ENCODE data around the gene BIN1.

BIN1 gene

DNA sequence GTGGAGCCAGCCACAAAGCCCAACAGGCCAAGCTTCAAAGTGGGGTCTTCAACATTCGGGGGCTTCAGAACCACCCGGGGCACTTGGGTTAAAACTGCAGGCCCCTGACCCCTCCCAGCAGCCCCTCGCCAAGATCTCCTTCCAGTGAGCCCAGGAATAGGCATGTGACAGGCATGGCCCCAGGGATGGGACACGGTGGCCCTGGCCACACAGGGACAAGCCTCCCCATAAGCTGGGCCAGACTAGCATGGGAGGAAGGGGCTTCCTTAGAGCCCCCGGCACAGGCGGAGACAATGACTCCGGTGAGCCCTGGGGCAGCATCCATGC is 52.4 kb downstream of the BIN1 start:
- Mint-ChIP-seq H3K4me3 (no peak overlapping the region), H3K9me3 (no peaks in the 10 kb centered on the region), H3K4me1 (peaks cover 11% of the 10 kb centered on the region), H3K27me3 (no peaks in the 10 kb centered on the region), H3K27ac (peak overlapping the region; percentile 65), H3K36me3 (peaks cover 23% of the 10 kb centered on the region)
- DNase-seq (ENCODE audit: low spot score in 2 of 2): no peak
- ATAC-seq (ENCODE audit: low read depth): no peak

- peaks cover 23% of the 10 kb centered on the region for H3K36me3 Mint-ChIP-seq
- H3K4me1 Mint-ChIP-seq: peaks cover 11% of the 10 kb centered on the region
- H3K27ac Mint-ChIP-seq: peak overlapping the region; percentile 65
- DNase-seq (ENCODE audit: low spot score in 2 of 2) (no peak), ATAC-seq (ENCODE audit: low read depth) (no peak)
- no peaks in the 10 kb centered on the region for H3K27me3 Mint-ChIP-seq
- no peak overlapping the region for H3K4me3 Mint-ChIP-seq
- H3K9me3 Mint-ChIP-seq: no peaks in the 10 kb centered on the region
These were observed 53.0 kb downstream of the BIN1 start for GRCh38 chr2:127053731-127054603.

GRCh38 chr2:127052771-127053691 is 53.9 kb downstream of the BIN1 start:
- no peaks in the 10 kb centered on the region for H3K27me3 Mint-ChIP-seq
- peak overlapping the region; percentile 45 for H3K27ac Mint-ChIP-seq
- DNase-seq (ENCODE audit: low spot score in 2 of 2) (no peak), ATAC-seq (ENCODE audit: low read depth) (no peak)
- no peak overlapping the region for H3K4me3 Mint-ChIP-seq
- H3K4me1 Mint-ChIP-seq: peaks cover 11% of the 10 kb centered on the region
- H3K9me3 Mint-ChIP-seq: no peaks in the 10 kb centered on the region
- H3K36me3 Mint-ChIP-seq: peaks cover 23% of the 10 kb centered on the region

DNA sequence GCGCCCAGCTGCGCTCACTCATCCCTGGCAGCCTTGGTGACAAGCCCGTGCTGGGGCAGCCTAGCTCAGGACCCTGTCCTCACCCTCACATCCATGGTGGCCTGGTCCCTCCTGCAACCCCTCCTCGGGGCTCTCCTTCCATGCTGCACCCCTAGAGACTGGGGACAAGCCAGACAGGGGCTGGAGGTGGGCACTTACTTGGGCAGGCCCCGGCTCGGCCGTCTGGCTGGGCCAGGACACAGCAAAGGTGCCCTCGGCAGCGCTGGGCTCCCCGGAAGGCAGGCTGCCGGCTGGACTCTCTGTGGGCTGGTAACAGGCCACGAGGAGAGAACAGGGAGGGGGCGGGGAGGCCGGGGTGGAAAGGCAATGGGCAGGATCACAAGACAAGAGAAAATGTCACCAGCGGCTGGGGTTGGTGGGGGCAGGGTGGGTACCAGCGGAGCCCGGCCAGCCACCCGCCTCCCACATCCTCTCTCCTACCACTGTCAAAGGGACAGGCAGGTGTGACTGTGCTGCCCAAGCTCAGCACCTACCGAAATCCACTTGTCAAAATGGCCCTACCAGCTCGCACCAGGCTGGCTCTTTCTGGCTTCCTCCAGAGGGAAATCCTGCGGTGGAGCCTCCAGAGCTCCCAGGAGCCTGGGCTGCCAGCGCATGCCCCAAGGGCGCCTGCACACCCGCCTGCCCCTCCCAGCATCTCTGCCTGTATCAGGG is 54.7 kb downstream of the BIN1 start:
- no peaks in the 10 kb centered on the region for H3K9me3 Mint-ChIP-seq
- ATAC-seq (ENCODE audit: low read depth) (no peak), DNase-seq (ENCODE audit: low spot score in 2 of 2) (no peak)
- H3K36me3 Mint-ChIP-seq: peaks cover 24% of the 10 kb centered on the region
- H3K4me3 Mint-ChIP-seq: no peak overlapping the region
- no peak overlapping the region for H3K27ac Mint-ChIP-seq
- peaks cover 10% of the 10 kb centered on the region for H3K4me1 Mint-ChIP-seq
- H3K27me3 Mint-ChIP-seq: no peaks in the 10 kb centered on the region

DNA sequence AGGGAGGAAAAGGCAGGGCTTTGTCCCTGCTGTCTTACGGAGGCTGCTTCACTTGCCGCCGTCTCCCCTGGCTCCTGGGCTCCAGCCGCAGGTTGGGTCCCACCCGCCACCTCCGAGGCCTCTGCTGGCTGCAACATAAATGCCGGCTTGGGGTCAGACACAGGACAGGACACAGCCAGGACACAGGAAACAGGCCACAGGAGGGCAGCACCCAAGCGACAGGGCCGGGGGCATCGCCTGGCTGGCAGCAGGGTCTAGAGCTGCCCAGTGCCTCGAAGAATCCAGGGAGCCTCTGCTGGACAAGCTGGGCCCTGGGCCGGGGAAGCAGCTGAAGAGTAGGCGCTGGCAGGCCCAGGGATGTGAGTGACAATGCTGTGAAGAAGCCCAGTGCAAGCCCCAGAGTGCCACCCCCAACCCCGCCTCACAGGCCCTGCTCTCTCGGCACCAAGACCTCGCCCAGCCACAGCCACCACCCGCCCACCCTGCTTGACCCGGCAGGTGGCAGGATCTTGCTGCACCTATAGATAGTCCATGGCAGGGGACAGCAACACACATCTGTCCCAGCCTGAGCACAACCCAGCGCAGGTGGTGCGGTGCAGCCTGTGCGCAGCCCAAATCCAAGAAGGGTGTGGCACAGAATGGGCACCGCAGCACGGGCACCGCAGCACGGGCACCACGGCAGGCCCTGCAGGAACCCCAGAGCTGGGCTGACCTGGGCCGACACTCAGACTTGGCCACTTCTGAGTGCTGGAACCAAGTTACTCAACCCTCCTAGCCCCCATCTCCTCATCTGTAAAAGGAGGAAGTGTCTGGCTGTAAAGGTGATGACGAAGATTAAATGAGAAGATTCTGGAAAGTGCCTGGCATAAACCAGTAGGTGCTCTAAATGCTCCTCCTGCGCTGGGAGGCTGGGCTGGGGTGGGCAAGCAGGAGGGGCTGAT is 55.6 kb downstream of the BIN1 start:
- DNase-seq (ENCODE audit: low spot score in 2 of 2) (no peak), ATAC-seq (ENCODE audit: low read depth) (no peak)
- no peak overlapping the region for H3K27ac Mint-ChIP-seq
- peaks cover 23% of the 10 kb centered on the region for H3K36me3 Mint-ChIP-seq
- peaks cover 9% of the 10 kb centered on the region for H3K4me1 Mint-ChIP-seq
- no peaks in the 10 kb centered on the region for H3K27me3 Mint-ChIP-seq
- H3K9me3 Mint-ChIP-seq: peaks cover 2% of the 10 kb centered on the region
- H3K4me3 Mint-ChIP-seq: no peak overlapping the region

DNA sequence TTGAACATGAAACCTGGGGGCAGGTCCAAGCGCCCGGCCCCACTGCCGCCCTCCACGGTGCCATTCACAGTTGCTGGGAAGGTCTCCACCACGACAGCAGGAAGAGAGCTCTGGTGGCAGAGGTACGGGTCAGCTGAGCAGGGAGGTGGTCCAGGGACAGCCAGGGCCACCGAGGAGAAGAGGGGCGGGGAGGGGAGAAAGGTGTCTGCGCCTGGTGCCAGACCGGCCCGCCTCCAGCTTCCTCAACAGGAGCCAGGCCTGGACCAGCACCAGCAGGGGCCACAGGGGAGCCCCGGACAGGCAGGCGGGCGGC is 56.2 kb downstream of the BIN1 start:
- H3K9me3 Mint-ChIP-seq: peaks cover 2% of the 10 kb centered on the region
- DNase-seq (ENCODE audit: low spot score in 2 of 2) (no peak), ATAC-seq (ENCODE audit: low read depth) (no peak)
- peaks cover 9% of the 10 kb centered on the region for H3K4me1 Mint-ChIP-seq
- H3K36me3 Mint-ChIP-seq: peaks cover 19% of the 10 kb centered on the region
- no peak overlapping the region for H3K4me3 Mint-ChIP-seq
- no peaks in the 10 kb centered on the region for H3K27me3 Mint-ChIP-seq
- H3K27ac Mint-ChIP-seq: no peak overlapping the region

DNA sequence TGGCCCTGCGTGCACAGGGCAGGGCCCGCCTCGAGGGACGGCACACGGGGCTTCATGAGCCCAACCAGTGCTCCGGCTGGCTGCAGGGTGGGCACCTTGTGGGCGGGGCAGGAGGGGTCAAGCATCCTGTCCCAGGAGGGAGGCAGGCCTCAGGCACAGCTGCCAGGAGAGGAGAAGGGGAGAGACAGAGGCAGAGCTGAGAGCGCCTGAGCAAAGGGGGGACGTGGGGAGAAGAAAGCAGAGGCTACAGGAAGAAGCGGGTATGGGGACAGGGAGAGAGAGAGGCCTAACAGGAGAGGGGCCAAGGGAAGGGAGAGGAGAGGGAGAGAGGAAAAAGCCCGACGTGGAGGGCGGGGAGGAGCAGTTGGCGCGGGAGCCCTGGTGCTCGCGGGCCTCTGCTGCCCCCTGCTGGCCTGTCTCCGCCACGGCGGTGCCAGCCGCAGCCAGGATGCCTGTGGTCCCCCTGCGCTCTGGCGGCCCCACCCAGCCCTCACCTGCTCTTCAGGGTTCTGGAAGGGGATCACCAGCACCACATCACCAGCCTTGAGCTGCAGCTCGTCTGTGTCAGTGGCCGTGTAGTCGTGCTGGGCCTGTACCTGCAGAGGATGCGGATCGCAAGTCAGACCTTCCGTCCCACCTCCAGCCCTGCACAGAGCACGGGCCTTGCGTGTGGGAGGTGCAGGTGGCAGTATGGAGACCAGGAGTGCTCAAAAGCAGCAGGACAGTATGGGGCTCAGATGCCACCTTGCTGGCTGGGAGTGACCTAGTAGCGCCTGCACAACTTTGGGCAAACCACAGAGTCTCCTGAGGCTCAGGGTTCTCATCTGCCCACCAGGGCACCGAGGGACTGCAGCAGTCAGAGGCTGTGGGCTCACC is 56.8 kb downstream of the BIN1 start:
- Mint-ChIP-seq H3K27ac (no peak overlapping the region), H3K4me1 (peaks cover 9% of the 10 kb centered on the region)
- peak; percentile 75 for ATAC-seq (ENCODE audit: low read depth)

DNA sequence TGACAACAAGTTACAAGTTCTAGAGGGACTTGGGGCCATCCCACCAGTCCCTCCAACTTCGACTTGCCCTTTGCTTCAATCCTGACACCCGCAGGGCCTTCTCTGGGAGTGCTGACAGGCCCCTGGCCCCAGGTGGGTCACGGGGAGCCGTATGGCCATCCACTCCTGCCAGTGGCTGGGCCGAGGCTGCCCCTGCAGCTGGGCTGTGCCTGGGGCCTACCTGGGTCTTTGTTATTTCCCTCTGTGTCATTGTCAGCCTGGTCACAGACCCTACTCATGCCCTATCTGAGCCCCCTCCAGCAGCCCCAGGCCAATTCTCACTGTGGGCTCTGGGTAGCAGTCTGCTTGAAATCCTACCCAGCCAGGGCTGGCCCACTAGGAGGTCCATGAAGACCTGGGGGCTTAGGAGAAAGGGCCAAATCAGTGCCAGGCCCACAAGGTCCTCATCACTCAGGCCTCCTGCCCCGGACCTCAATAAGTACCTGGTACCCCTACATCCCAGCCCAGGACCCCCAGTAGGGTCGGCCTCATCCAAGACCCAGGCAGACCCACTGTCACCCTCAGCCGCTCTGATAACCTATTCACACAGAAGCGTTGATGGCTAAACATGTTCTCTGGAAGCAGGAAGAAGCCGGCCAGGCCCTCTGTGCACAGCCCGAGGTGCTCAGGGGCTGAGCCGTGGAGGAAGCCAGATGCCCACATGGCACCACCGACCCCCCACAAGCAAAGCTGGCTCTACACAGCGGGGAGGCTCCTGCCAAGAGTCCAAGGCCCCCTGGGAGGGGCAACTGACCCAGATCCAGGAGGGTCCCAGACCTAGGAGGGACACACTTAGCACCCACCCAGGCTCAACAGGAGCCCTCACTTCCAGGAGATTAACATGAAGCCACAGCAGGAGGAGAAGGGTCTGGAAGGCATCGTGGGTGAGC is 57.7 kb downstream of the BIN1 start:
- H3K9me3 Mint-ChIP-seq: peaks cover 2% of the 10 kb centered on the region
- H3K4me1 Mint-ChIP-seq: peaks cover 9% of the 10 kb centered on the region
- peaks cover 19% of the 10 kb centered on the region for H3K36me3 Mint-ChIP-seq
- no peak overlapping the region for H3K4me3 Mint-ChIP-seq
- H3K27me3 Mint-ChIP-seq: no peaks in the 10 kb centered on the region
- ATAC-seq (ENCODE audit: low read depth) (no peak), DNase-seq (ENCODE audit: low spot score in 2 of 2) (no peak)
- no peak overlapping the region for H3K27ac Mint-ChIP-seq

More for the DNA sequence above, 56.8 kb downstream of the BIN1 start:
- no peak overlapping the region for H3K4me3 Mint-ChIP-seq
- no peaks in the 10 kb centered on the region for H3K27me3 Mint-ChIP-seq
- peaks cover 19% of the 10 kb centered on the region for H3K36me3 Mint-ChIP-seq
- peak; percentile 58 to 70 for DNase-seq (ENCODE audit: low spot score in 2 of 2)
- H3K9me3 Mint-ChIP-seq: peaks cover 2% of the 10 kb centered on the region

DNA sequence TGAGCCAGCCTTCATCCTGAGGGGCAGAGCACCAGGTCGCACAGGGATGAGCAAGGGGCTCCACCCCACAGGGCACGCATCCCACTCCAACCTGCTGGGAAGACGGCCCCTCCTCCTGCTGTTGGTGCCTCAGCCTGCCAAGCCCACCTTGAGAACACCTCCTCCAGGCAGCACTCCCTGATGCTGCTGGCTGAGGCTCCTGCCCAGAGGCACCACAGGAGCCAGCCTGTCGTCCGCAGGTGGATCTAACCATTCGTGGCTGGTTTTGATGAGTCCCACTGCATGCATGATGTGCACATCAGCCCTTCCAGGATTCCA is 58.4 kb downstream of the BIN1 start:
- no peak overlapping the region for H3K4me3 Mint-ChIP-seq
- DNase-seq (ENCODE audit: low spot score in 2 of 2): no peak
- H3K36me3 Mint-ChIP-seq: peaks cover 19% of the 10 kb centered on the region
- peaks cover 9% of the 10 kb centered on the region for H3K4me1 Mint-ChIP-seq
- ATAC-seq (ENCODE audit: low read depth): no peak
- H3K27ac Mint-ChIP-seq: no peak overlapping the region
- peaks cover 2% of the 10 kb centered on the region for H3K9me3 Mint-ChIP-seq
- no peaks in the 10 kb centered on the region for H3K27me3 Mint-ChIP-seq

GRCh38 chr2:127047716-127048617 is 59.0 kb downstream of the BIN1 start:
- Mint-ChIP-seq H3K36me3 (peaks cover 16% of the 10 kb centered on the region), H3K9me3 (peaks cover 2% of the 10 kb centered on the region), H3K27me3 (no peaks in the 10 kb centered on the region), H3K27ac (no peak overlapping the region), H3K4me3 (no peak overlapping the region), H3K4me1 (peaks cover 6% of the 10 kb centered on the region)
- ATAC-seq (ENCODE audit: low read depth) (no peak), DNase-seq (ENCODE audit: low spot score in 2 of 2) (no peak)

GRCh38 chr2:127047054-127047453 is 59.9 kb downstream of the BIN1 start:
- Mint-ChIP-seq H3K27me3 (no peaks in the 10 kb centered on the region), H3K9me3 (peaks cover 2% of the 10 kb centered on the region), H3K4me1 (peaks cover 2% of the 10 kb centered on the region), H3K4me3 (no peak overlapping the region), H3K36me3 (peaks cover 14% of the 10 kb centered on the region), H3K27ac (no peak overlapping the region)
- ATAC-seq (ENCODE audit: low read depth): no peak
- DNase-seq (ENCODE audit: low spot score in 2 of 2): no peak

Measured in memory B cell (primary cell).